Right lobe of liver (tissue), 4 donors: ENCODE measurements around the gene PRXL2A.

Experiments used
- POLR2A ChIP-seq: fragments of 450-650 bp; IDR thresholded peaks from one replicate; pipeline ENCODE4 v1.6.1; 2017; ENCODE audit warnings: antibody characterized with exemption, mild to moderate bottlenecking
- TF ChIP-seq, protein P1 (sequence below), 4 donors: fragments of 200-600 bp in 3 of 4; fragments of 450-650 bp in 1 of 4; IDR thresholded peaks; one replicate each; pipeline versions ENCODE4 v1.5.1 to v1.8.0; 2016 to 2022; ENCODE audit warnings: antibody characterized with exemption in 4 of 4, mild to moderate bottlenecking in 2 of 4
- donor health status: DM: no; HTN: no; CAD: no.
- donor health status: DM: no; HTN: no; CAD: no.
- donor health status: DM: no; HTN: yes; CAD: no.

DNA sequence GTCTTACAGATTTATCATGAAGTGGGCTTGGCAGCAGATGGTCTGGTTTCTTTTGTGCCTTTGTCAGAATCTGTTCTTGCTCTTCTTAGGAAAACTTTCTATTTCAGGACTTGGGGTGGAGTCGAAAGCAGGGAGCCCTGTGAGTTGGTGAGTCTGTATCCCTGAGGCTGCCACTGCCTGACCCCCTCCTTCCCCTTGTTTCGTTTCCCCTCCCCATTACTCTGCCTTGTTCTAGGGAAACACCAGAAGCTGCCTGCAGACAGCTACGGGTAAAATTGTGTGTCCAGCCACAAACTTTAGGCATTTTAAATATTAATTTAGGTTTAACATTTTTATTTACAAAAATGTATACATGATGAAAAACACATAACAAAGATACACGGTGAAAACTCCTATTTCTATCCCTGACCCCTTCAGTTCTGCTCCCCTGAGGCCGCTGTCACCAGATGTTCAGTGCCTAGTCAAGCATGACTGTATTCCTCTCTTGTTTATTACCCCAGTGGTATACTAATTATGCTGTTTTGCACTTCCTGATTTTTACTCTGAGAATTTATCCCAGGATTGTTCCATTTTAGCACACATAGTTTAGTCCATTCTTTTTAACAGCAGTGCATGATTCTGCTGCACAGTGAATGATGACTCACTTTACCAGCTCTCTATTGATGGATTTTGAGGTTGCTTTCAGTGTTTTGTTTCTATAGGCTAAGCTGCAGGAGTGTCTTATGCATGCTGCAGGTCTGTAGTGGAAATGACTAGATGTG, 54.8 kb downstream of the PRXL2A start:
- TF ChIP-seq, protein P1, sequence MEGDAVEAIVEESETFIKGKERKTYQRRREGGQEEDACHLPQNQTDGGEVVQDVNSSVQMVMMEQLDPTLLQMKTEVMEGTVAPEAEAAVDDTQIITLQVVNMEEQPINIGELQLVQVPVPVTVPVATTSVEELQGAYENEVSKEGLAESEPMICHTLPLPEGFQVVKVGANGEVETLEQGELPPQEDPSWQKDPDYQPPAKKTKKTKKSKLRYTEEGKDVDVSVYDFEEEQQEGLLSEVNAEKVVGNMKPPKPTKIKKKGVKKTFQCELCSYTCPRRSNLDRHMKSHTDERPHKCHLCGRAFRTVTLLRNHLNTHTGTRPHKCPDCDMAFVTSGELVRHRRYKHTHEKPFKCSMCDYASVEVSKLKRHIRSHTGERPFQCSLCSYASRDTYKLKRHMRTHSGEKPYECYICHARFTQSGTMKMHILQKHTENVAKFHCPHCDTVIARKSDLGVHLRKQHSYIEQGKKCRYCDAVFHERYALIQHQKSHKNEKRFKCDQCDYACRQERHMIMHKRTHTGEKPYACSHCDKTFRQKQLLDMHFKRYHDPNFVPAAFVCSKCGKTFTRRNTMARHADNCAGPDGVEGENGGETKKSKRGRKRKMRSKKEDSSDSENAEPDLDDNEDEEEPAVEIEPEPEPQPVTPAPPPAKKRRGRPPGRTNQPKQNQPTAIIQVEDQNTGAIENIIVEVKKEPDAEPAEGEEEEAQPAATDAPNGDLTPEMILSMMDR (IDR thresholded peaks at IDR 0.05): no peak
- no peak for TF ChIP-seq POLR2A
